Neural cell (in vitro differentiated cells): Measurements from ENCODE around the gene SLC16A8. TPM values are rescaled to one million over a fixed set of nuclear protein-coding genes. Genes with fewer than 3 reads are reported as not detected.

ENCODE experiments used
- H2AFZ ChIP-seq: fragments of 200-600, 300-800 bp; sonication (generic), shearing (Covaris generic); 2 replicates; pipeline ENCODE4 v1.6.0; 2014; ENCODE audit warnings: low read depth, mild to moderate bottlenecking, antibody characterized with exemption, low read length, moderate library complexity
- H3F3A ChIP-seq: fragments of 200-600 bp; shearing (Covaris generic); 2 replicates; pipeline ENCODE4 v1.6.1; 2016; ENCODE audit warnings: mild to moderate bottlenecking, moderate library complexity, mixed read lengths, antibody characterized with exemption, low read length; ENCODE audit not compliant: insufficient read depth, poor library complexity, severe bottlenecking
- H3K27ac ChIP-seq: fragments of 200-600, 300-800 bp; sonication (generic), shearing (Covaris generic); 2 replicates; pipeline ENCODE4 v1.5.1; 2014; ENCODE audit warnings: mild to moderate bottlenecking, low read length, moderate library complexity
- H3K27me3 ChIP-seq: fragments of 300-800, 200-600 bp; sonication (generic), shearing (Covaris generic); 2 replicates; pipeline ENCODE4 v1.6.0; 2014; ENCODE audit warnings: mild to moderate bottlenecking, low read depth, low read length, moderate library complexity; ENCODE audit not compliant: insufficient read depth
- H3K36me3 ChIP-seq: fragments of 300-800, 200-600 bp; sonication (generic), shearing (Covaris generic); 2 replicates; pipeline ENCODE4 v1.5.1; 2014; ENCODE audit warnings: mild to moderate bottlenecking, antibody characterized with exemption, low read length, moderate library complexity; ENCODE audit not compliant: insufficient read depth
- H3K4me2 ChIP-seq: fragments of 300-800, 200-600 bp; sonication (generic), shearing (Covaris generic); 2 replicates; pipeline ENCODE4 v1.6.0; 2014; ENCODE audit warnings: mild to moderate bottlenecking, low read length
- H3K4me3 ChIP-seq: fragments of 300-800, 200-600 bp; sonication (generic), shearing (Covaris generic); 2 replicates; pipeline ENCODE4 v1.5.1; 2014; ENCODE audit warnings: mild to moderate bottlenecking, low read length, moderate library complexity
- H3K79me2 ChIP-seq: fragments of 200-600 bp; shearing (Covaris generic); replicated peaks from 2 replicates; pipeline ENCODE4 v1.6.0; 2014; ENCODE audit warnings: mild to moderate bottlenecking, low read length, moderate library complexity; ENCODE audit not compliant: insufficient read depth
- H3K9ac ChIP-seq: fragments of 300-800, 200-600 bp; sonication (generic), shearing (Covaris generic); 2 replicates; pipeline ENCODE4 v1.6.1; 2016; ENCODE audit warnings: mild to moderate bottlenecking, low read length, mixed read lengths
- H3K9me2 ChIP-seq: fragments of 200-600 bp; shearing (Covaris generic); 2 replicates; pipeline ENCODE4 v1.6.1; 2016; ENCODE audit warnings: mild to moderate bottlenecking, low read length, mixed read lengths; ENCODE audit not compliant: insufficient read depth
- H3K9me3 ChIP-seq: fragments of 200-600, 300-800 bp; sonication (generic), shearing (Covaris generic); 2 replicates; pipeline ENCODE4 v1.6.1; 2016; ENCODE audit warnings: mild to moderate bottlenecking, mixed run types, low read length, moderate library complexity, mixed read lengths
- H4K20me1 ChIP-seq: fragments of 200-600 bp; shearing (Covaris generic); 2 replicates; pipeline ENCODE4 v1.6.1; 2016; ENCODE audit warnings: mild to moderate bottlenecking, mixed run types; ENCODE audit not compliant: insufficient read depth
- CTCF ChIP-seq: fragments of 450-650 bp; IDR thresholded peaks from 2 replicates; pipeline ENCODE4 v1.5.1; 2014; ENCODE audit warnings: antibody characterized with exemption, mild to moderate bottlenecking, moderate library complexity; ENCODE audit not compliant: poor library complexity, severe bottlenecking
- EP300 ChIP-seq: fragments of 450-650 bp; conservative IDR thresholded peaks from 2 replicates; pipeline ENCODE4 v1.6.1; 2014; ENCODE audit warnings: antibody characterized with exemption, mild to moderate bottlenecking, moderate library complexity; ENCODE audit not compliant: poor library complexity, severe bottlenecking
- EZH2 ChIP-seq: fragments of 200-600, 300-800 bp; shearing (Covaris generic), sonication (generic); IDR thresholded peaks from 2 replicates; pipeline ENCODE4 v1.6.1; 2014; ENCODE audit warnings: antibody characterized with exemption, low read length, borderline replicate concordance, mild to moderate bottlenecking; ENCODE audit not compliant: insufficient read depth, poor library complexity, severe bottlenecking
- MXI1 ChIP-seq: fragments of 450-650 bp; conservative IDR thresholded peaks from 2 replicates; pipeline ENCODE4 v1.6.1; 2014; ENCODE audit warnings: antibody characterized with exemption, mild to moderate bottlenecking; ENCODE audit not compliant: poor library complexity, severe bottlenecking
- POLR2AphosphoS5 ChIP-seq: IDR thresholded peaks from 2 replicates; pipeline ENCODE4 v1.6.1; 2012
- RAD21 ChIP-seq: fragments of 450-650 bp; conservative IDR thresholded peaks from 2 replicates; pipeline ENCODE4 v1.6.1; 2014; ENCODE audit warnings: antibody characterized with exemption, mild to moderate bottlenecking, moderate library complexity
- SMC3 ChIP-seq: fragments of 450-650 bp; conservative IDR thresholded peaks from 2 replicates; pipeline ENCODE4 v1.6.1; 2014; ENCODE audit warnings: antibody characterized with exemption, mild to moderate bottlenecking, moderate library complexity; ENCODE audit not compliant: poor library complexity
- TAF1 ChIP-seq: IDR thresholded peaks from 2 replicates; pipeline ENCODE4 v1.6.1; 2012; ENCODE audit warnings: low read depth
- polyA plus RNA-seq: library from polyadenylated mRNA; depleted of rRNA; stranded (reverse); fragments of >200 nt; gene quantifications from 2 replicates; pipeline ENCODE4 v1.2.3, GENCODE V29; 2014
- TF ChIP-seq, protein P1 (sequence below): IDR thresholded peaks from 2 replicates; pipeline ENCODE4 v1.6.1; 2012; ENCODE audit warnings: borderline replicate concordance

SLC16A8 gene
- polyA plus RNA-seq, 1 donor from 2014 or later, result not detected

DNA sequence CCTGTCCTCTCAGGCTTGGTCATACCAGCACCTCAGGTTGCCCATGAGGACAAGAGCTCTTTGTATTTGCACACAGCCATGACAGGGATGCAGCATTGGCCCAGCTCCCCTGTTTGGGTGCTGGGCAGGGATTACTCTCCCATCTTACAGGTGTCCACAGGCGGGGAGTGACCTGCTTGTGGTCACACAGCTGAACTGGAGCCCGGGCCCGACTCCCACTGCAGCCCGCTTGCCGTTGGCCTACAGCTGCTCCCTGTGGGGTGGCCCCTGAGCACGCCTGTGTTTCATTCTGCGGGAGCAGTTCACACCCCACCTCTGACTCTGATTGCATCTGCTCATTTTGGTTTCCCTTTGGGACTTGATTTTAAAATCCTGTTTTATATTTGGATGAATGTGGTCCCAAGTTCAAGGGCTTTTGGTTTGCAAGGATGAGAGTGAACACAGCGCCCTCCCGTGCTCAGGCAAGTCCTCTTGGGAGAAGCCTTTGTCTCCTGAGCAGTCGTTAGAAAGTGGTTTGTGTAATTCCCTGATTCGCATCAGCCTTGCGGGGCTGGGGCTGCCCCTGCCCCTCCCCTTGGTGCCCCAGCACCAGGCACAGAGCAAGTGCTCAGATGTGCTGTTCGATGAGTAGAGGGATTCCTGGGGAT is 17.5 kb downstream of the SLC16A8 start:
- Histone ChIP-seq H2AFZ (no peak overlapping the region), H3K4me2 (no peak overlapping the region), H4K20me1 (no peaks in the 10 kb centered on the region), H3K9me3 (no peaks in the 10 kb centered on the region), H3K9me2 (no peaks in the 10 kb centered on the region), H3F3A (no peaks in the 10 kb centered on the region), H3K79me2 (no peaks in the 10 kb centered on the region), H3K27ac (no peak overlapping the region), H3K4me3 (no peak overlapping the region), H3K36me3 (no peaks in the 10 kb centered on the region), H3K27me3 (no peaks in the 10 kb centered on the region), H3K9ac (no peak overlapping the region)
- no peak for TF ChIP-seq MXI1
- no peak for TF ChIP-seq TAF1
- TF ChIP-seq, protein P1, sequence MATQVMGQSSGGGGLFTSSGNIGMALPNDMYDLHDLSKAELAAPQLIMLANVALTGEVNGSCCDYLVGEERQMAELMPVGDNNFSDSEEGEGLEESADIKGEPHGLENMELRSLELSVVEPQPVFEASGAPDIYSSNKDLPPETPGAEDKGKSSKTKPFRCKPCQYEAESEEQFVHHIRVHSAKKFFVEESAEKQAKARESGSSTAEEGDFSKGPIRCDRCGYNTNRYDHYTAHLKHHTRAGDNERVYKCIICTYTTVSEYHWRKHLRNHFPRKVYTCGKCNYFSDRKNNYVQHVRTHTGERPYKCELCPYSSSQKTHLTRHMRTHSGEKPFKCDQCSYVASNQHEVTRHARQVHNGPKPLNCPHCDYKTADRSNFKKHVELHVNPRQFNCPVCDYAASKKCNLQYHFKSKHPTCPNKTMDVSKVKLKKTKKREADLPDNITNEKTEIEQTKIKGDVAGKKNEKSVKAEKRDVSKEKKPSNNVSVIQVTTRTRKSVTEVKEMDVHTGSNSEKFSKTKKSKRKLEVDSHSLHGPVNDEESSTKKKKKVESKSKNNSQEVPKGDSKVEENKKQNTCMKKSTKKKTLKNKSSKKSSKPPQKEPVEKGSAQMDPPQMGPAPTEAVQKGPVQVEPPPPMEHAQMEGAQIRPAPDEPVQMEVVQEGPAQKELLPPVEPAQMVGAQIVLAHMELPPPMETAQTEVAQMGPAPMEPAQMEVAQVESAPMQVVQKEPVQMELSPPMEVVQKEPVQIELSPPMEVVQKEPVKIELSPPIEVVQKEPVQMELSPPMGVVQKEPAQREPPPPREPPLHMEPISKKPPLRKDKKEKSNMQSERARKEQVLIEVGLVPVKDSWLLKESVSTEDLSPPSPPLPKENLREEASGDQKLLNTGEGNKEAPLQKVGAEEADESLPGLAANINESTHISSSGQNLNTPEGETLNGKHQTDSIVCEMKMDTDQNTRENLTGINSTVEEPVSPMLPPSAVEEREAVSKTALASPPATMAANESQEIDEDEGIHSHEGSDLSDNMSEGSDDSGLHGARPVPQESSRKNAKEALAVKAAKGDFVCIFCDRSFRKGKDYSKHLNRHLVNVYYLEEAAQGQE, result no peak
- TF ChIP-seq EP300, result no peak
- no peak for TF ChIP-seq CTCF
- TF ChIP-seq RAD21, result no peak
- TF ChIP-seq SMC3, result no peak
- no peak for TF ChIP-seq EZH2
- no peak for TF ChIP-seq POLR2AphosphoS5

DNA sequence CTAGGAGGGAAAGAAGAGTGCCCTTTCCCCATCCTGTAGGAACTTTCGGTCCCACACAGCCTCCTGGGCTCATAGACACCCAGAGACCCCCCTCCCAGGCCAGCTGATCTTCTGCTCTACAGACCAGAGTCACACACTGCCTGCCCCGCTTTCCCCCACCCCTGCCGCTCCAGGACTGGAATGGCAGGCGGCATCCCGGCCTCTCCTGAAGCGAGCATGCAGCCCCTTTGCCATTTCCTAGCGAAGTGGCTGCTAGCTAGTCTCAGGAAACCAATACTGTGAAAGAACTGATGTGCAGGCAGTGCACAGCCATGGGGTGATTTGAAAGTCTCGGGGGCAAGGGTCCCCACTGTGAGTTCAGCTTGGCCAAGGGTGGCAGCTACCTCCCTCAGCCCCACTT is 18.4 kb downstream of the SLC16A8 start:
- H3K4me2 ChIP-seq, result no peak overlapping the region
- H3K9me2 ChIP-seq, result no peaks in the 10 kb centered on the region
- H3F3A ChIP-seq, result no peaks in the 10 kb centered on the region
- no peaks in the 10 kb centered on the region for H4K20me1 ChIP-seq
- no peak overlapping the region for H3K27ac ChIP-seq
- H3K4me3 ChIP-seq, result no peak overlapping the region
- no peaks in the 10 kb centered on the region for H3K27me3 ChIP-seq
- no peaks in the 10 kb centered on the region for H3K36me3 ChIP-seq
- H3K9ac ChIP-seq, result no peak overlapping the region
- H2AFZ ChIP-seq, result no peak overlapping the region
- H3K9me3 ChIP-seq, result no peaks in the 10 kb centered on the region
- TF ChIP-seq MXI1, result no peak
- TF ChIP-seq TAF1, result no peak
- no peak for TF ChIP-seq EP300
- no peak for TF ChIP-seq CTCF
- no peak for TF ChIP-seq POLR2AphosphoS5
- no peak for TF ChIP-seq RAD21
- H3K79me2 ChIP-seq, result no peaks in the 10 kb centered on the region
